ENCODE results near the gene HSPBAP1.
"Not testable (repeated sequence)": the region's sequence is repeated elsewhere in the genome, so short reads cannot be mapped to it uniquely, and the experiment has no call there.

HSPBAP1 gene

DNA sequence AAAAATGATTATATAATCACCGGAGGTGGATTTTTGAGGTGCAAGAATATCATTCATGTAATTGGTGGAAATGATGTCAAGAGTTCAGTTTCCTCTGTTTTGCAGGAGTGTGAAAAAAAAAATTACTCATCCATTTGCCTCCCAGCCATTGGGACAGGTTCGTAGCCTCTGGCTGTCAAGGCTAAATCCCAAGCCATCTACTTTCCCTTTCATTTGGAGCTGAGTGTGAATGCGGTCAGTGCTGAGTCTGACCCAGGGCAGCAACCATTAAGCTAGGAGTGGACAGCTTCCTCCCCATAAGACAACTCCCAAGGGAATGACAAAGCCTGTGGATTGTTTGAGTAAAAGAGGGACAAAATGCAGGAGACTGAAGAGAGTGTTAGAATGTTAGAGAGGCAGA lies 79.4 kb downstream of the HSPBAP1 start:
- Histone ChIP-seq H3K27ac (ENCODE audit: low read length) (no peak overlapping the region), H3K4me3 (ENCODE audit: low read length in 2 of 2) (no peak overlapping the region), H3K4me1 (ENCODE audit: control insufficient read depth, insufficient read depth, low read length) (no peaks in the 10 kb centered on the region), H3K36me3 (ENCODE audit: control insufficient read depth in 2 of 2, insufficient read depth in 2 of 2, low read length in 2 of 2) (peaks cover 40 to 52% of the 10 kb centered on the region in 2 donors), H3K27me3 (ENCODE audit: control insufficient read depth in 1 of 2, insufficient read depth in 2 of 2, low read length in 2 of 2) (no peaks in the 10 kb centered on the region), H3K9ac (ENCODE audit: low read length in 2 of 2) (no peak overlapping the region), H3K9me3 (ENCODE audit: control insufficient read depth in 2 of 2, low read length in 2 of 2) (no peaks in the 10 kb centered on the region)

DNA sequence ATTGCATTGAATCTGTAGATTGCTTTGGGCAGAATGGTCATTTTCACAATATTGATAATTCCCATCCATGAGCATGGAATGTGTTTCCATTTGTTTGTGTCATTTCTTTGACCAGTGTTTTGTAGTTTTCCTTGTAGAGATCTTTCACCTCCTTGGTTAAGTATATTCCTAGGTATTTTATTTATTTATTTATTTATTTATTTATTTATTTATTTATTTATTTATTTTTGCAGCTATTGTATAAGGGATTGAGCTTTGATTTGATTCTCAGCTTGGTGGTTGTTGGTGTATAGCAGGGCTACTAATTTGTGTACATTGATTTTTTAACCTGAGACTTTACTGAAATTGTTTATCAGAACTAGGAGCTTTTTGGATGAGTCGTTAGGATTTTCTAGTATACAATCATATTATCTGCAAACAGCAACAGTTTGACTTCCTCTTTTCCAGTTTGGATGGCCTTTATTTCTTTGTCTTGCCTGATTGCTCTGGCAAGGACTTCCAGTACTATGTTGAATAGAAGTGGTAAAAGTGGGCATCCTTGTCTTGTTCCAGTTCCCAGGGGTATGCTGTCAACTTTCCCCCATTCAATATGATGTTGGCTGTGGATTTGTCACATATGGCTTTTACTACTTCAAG lies 82.9 kb downstream of the HSPBAP1 start:
- H3K27me3 ChIP-seq (ENCODE audit: control insufficient read depth in 1 of 2, insufficient read depth in 2 of 2, low read length in 2 of 2); H3K27ac ChIP-seq (ENCODE audit: low read length); H3K9me3 ChIP-seq (ENCODE audit: control insufficient read depth in 2 of 2, low read length in 2 of 2); H3K4me3 ChIP-seq (ENCODE audit: low read length in 2 of 2); H3K9ac ChIP-seq (ENCODE audit: low read length in 2 of 2); H3K4me1 ChIP-seq (ENCODE audit: control insufficient read depth, insufficient read depth, low read length): not testable (repeated sequence)
- H3K36me3 ChIP-seq (ENCODE audit: control insufficient read depth in 2 of 2, insufficient read depth in 2 of 2, low read length in 2 of 2), result peaks cover 21 to 27% of the 10 kb centered on the region in 2 donors

DNA sequence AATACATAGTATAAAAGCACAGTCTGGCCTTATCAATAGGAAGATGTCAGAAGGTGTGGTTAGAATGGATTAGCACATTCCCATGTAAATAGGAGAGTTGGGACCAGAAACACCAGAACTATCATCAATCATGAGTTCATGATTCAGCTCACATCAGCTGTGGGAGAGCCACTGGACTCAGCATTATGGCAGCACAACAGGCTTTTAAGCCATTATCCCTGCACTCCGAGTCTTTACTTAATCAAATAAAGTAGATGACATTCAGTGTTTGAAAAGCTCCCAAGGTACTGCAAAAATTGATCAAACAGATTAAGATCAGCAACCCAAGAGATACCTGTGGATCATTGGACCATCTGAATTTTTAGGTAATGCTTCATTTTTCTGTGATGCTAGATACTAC lies 88.3 kb downstream of the HSPBAP1 start:
- Histone ChIP-seq H3K4me3 (ENCODE audit: low read length in 2 of 2) (no peak overlapping the region), H3K27ac (ENCODE audit: low read length) (no peak overlapping the region), H3K36me3 (ENCODE audit: control insufficient read depth in 2 of 2, insufficient read depth in 2 of 2, low read length in 2 of 2) (peaks cover 14 to 25% of the 10 kb centered on the region in 2 donors), H3K9me3 (ENCODE audit: control insufficient read depth in 2 of 2, low read length in 2 of 2) (no peaks in the 10 kb centered on the region), H3K27me3 (ENCODE audit: control insufficient read depth in 1 of 2, insufficient read depth in 2 of 2, low read length in 2 of 2) (no peaks in the 10 kb centered on the region), H3K9ac (ENCODE audit: low read length in 2 of 2) (no peak overlapping the region), H3K4me1 (ENCODE audit: control insufficient read depth, insufficient read depth, low read length) (no peaks in the 10 kb centered on the region)

DNA sequence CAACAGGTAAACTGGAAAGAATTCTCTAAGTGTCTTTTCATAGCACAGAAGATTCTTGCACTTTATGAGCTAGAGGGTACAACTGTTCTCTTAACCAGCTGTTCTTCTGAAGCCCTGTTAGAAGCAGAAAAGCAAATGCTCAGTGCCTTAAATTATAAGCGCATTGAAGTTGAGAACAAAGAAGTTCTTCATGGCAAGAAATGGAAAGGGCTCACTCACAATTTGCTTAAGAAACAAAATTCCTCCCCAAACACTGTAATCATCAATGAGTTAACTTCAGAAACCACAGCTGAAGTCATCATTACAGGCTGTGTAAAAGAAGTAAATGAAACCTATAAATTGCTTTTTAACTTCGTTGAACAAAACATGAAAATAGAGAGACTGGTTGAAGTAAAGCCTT lies 93.4 kb downstream of the HSPBAP1 start:
- H3K4me3 ChIP-seq (ENCODE audit: low read length in 2 of 2), result no peak overlapping the region
- H3K4me1 ChIP-seq (ENCODE audit: control insufficient read depth, insufficient read depth, low read length), result no peaks in the 10 kb centered on the region
- H3K9me3 ChIP-seq (ENCODE audit: control insufficient read depth in 2 of 2, low read length in 2 of 2), result no peaks in the 10 kb centered on the region
- H3K27me3 ChIP-seq (ENCODE audit: control insufficient read depth in 1 of 2, insufficient read depth in 2 of 2, low read length in 2 of 2), result no peaks in the 10 kb centered on the region
- H3K27ac ChIP-seq (ENCODE audit: low read length), result no peak overlapping the region
- peaks cover 27 to 37% of the 10 kb centered on the region in 2 donors for H3K36me3 ChIP-seq (ENCODE audit: control insufficient read depth in 2 of 2, insufficient read depth in 2 of 2, low read length in 2 of 2)
- H3K9ac ChIP-seq (ENCODE audit: low read length in 2 of 2), result no peak overlapping the region

DNA sequence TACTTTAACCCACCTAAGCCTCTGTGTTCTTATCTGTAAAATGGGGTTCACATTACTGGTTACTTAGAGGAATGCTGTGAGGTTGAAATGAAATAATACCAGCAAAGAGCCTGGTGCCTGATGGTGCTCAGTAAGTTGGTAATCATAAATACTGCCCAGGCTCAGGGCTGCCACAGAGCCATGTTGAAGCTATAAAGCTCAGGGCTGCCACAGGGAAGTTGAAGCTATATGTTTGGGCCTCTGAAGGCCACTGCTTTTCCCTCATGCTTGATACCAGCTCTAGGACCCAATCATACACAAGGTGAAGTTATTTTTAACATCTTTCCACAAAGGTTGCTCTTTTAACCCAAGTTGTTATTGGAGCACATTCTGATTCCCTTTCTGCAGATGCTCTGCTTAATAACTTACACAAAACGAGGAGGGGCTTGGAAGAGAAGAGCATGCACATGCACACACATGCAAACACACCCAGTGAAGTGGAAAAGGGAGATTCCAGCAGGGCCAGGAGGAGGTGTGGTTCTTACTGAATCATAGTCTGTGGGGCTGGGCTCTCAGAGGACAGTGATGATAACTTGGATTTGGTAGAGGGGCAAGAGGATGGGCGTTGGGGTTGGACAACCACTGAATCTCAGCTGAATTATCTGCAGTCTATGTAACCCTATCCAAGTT lies 95.5 kb downstream of the HSPBAP1 start:
- Histone ChIP-seq H3K27ac (ENCODE audit: low read length) (no peak overlapping the region), H3K9me3 (ENCODE audit: control insufficient read depth in 2 of 2, low read length in 2 of 2) (no peaks in the 10 kb centered on the region), H3K36me3 (ENCODE audit: control insufficient read depth in 2 of 2, insufficient read depth in 2 of 2, low read length in 2 of 2) (peaks cover 38 to 43% of the 10 kb centered on the region in 2 donors), H3K4me3 (ENCODE audit: low read length in 2 of 2) (no peak overlapping the region), H3K4me1 (ENCODE audit: control insufficient read depth, insufficient read depth, low read length) (no peaks in the 10 kb centered on the region), H3K9ac (ENCODE audit: low read length in 2 of 2) (no peak overlapping the region), H3K27me3 (ENCODE audit: control insufficient read depth in 1 of 2, insufficient read depth in 2 of 2, low read length in 2 of 2) (no peaks in the 10 kb centered on the region)

DNA sequence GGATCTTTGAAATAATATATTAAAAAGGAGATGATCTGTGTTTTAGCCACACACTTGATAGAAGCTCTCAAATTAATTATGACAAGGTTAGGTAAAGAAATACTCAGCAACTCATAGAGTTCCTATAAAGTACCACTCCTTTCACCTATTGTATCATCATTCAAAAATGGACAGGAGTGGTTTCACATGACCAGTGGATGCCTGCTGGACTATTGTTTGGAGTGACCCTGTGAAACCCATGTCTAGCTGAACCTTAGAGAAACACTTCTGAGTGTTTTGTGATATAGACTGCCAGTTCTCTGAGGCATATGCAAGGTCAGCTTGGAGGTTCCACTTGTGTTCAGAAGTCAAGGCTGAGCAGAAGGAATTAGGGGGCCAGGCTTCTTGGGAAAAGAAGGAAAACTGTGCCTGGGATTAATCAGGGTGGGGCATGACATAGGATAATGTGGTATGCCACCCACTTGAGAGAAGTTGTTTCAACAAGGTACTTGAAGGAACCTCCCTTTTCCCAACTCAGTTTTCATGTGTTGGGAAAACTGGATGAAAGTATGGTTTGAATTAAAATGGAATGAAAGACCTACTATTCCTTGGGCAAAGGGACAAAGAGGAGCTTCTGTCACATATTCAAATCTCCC lies 97.6 kb downstream of the HSPBAP1 start:
- Histone ChIP-seq H3K36me3 (ENCODE audit: control insufficient read depth in 2 of 2, insufficient read depth in 2 of 2, low read length in 2 of 2) (peaks cover 44 to 52% of the 10 kb centered on the region in 2 donors), H3K4me3 (ENCODE audit: low read length in 2 of 2) (no peak overlapping the region), H3K4me1 (ENCODE audit: control insufficient read depth, insufficient read depth, low read length) (no peaks in the 10 kb centered on the region), H3K9me3 (ENCODE audit: control insufficient read depth in 2 of 2, low read length in 2 of 2) (no peaks in the 10 kb centered on the region), H3K27me3 (ENCODE audit: control insufficient read depth in 1 of 2, insufficient read depth in 2 of 2, low read length in 2 of 2) (no peaks in the 10 kb centered on the region), H3K9ac (ENCODE audit: low read length in 2 of 2) (no peak overlapping the region), H3K27ac (ENCODE audit: low read length) (no peak overlapping the region)

DNA sequence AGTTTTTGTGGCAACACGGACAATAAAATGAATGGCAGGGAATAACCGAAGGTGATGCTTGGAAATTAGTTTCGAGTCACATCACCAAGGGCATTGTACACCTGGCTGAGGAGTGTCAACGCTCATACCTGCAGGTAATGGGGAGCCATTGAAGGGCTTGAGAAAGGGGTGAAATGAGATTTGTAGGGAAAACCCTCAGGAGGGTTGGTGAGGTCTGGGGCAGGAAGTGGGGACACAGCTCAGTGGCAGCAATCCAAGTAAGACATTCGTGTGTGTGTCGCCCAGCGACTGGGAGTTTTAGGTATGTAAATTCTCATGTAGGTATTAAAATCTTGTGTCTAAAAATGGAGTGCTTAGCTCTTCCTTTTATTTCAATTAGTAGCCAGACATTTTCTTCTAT lies 98.7 kb downstream of the HSPBAP1 start:
- H3K4me1 ChIP-seq (ENCODE audit: control insufficient read depth, insufficient read depth, low read length), result no peaks in the 10 kb centered on the region
- H3K27ac ChIP-seq (ENCODE audit: low read length), result no peak overlapping the region
- no peaks in the 10 kb centered on the region for H3K9me3 ChIP-seq (ENCODE audit: control insufficient read depth in 2 of 2, low read length in 2 of 2)
- H3K9ac ChIP-seq (ENCODE audit: low read length in 2 of 2), result no peak overlapping the region
- H3K4me3 ChIP-seq (ENCODE audit: low read length in 2 of 2), result no peak overlapping the region
- no peaks in the 10 kb centered on the region for H3K27me3 ChIP-seq (ENCODE audit: control insufficient read depth in 1 of 2, insufficient read depth in 2 of 2, low read length in 2 of 2)
- peaks cover 46 to 48% of the 10 kb centered on the region in 2 donors for H3K36me3 ChIP-seq (ENCODE audit: control insufficient read depth in 2 of 2, insufficient read depth in 2 of 2, low read length in 2 of 2)

DNA sequence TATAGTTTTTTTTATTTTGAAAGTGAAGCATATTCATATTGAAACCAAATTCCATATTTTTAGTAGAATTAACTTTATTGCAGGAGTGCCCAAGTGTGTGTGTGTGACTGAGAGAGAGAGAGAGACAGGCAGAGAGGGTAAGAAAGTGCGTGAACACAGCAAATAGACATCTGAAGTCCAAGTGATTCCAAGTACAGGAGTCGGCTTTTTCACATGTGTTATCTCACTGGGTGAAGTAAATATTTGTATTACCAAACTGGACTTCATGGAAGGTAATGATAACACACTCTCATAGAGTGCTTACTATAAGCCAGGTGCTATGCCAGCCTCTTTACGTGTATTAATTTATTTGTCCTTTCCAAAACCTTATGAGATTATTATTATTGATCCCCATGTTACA lies 101.0 kb downstream of the HSPBAP1 start:
- Histone ChIP-seq H3K27me3 (ENCODE audit: control insufficient read depth in 1 of 2, insufficient read depth in 2 of 2, low read length in 2 of 2) (no peaks in the 10 kb centered on the region), H3K36me3 (ENCODE audit: control insufficient read depth in 2 of 2, insufficient read depth in 2 of 2, low read length in 2 of 2) (peaks cover 33 to 35% of the 10 kb centered on the region in 2 donors), H3K27ac (ENCODE audit: low read length) (no peak overlapping the region), H3K4me1 (ENCODE audit: control insufficient read depth, insufficient read depth, low read length) (no peaks in the 10 kb centered on the region), H3K9ac (ENCODE audit: low read length in 2 of 2) (no peak overlapping the region), H3K9me3 (ENCODE audit: control insufficient read depth in 2 of 2, low read length in 2 of 2) (no peaks in the 10 kb centered on the region), H3K4me3 (ENCODE audit: low read length in 2 of 2) (no peak overlapping the region)

DNA sequence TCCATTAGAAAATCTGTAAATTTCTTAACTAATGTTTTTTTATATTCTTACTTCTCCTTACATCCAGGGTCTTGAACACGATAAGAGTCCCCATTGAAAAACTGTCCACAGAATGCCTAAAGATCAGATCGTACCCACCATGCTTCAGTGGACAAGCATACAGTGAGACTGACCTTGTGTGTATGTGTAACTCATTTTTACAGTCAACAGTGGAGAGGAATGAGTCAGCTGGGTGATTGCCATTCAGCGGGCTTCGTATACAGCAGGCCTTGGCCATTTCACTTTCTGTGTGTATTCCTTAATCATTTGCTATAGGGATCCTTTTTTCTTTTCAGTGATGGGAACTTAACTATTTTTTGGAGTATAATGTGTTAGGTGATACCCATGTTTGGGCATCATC lies 102.4 kb downstream of the HSPBAP1 start:
- H3K27me3 ChIP-seq (ENCODE audit: control insufficient read depth in 1 of 2, insufficient read depth in 2 of 2, low read length in 2 of 2), result no peaks in the 10 kb centered on the region
- no peak overlapping the region for H3K4me3 ChIP-seq (ENCODE audit: low read length in 2 of 2)
- no peak overlapping the region for H3K27ac ChIP-seq (ENCODE audit: low read length)
- no peaks in the 10 kb centered on the region for H3K4me1 ChIP-seq (ENCODE audit: control insufficient read depth, insufficient read depth, low read length)
- no peaks in the 10 kb centered on the region for H3K9me3 ChIP-seq (ENCODE audit: control insufficient read depth in 2 of 2, low read length in 2 of 2)
- peaks cover 43 to 44% of the 10 kb centered on the region in 2 donors for H3K36me3 ChIP-seq (ENCODE audit: control insufficient read depth in 2 of 2, insufficient read depth in 2 of 2, low read length in 2 of 2)
- no peak overlapping the region for H3K9ac ChIP-seq (ENCODE audit: low read length in 2 of 2)

DNA sequence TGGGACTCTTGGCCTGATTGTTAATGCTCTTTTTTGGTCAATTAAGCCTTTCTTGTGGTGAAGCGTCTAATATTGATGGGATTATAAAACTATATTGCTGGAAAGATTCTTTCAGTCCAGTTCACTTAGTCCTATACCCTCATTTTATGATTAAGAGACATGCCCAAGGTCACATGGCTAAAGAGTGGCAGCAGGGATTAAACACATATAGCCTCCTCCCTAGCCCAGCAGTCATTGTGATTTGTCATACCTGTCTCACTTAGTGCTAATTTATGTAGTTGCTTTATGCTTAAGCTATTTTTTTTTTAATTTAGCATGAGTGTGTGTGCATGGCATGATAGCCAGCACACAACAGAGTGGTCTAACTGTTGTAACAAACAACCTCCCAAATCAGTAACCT lies 103.5 kb downstream of the HSPBAP1 start:
- Histone ChIP-seq H3K27me3 (ENCODE audit: control insufficient read depth in 1 of 2, insufficient read depth in 2 of 2, low read length in 2 of 2) (no peaks in the 10 kb centered on the region), H3K27ac (ENCODE audit: low read length) (no peak overlapping the region), H3K9me3 (ENCODE audit: control insufficient read depth in 2 of 2, low read length in 2 of 2) (no peaks in the 10 kb centered on the region), H3K4me1 (ENCODE audit: control insufficient read depth, insufficient read depth, low read length) (no peaks in the 10 kb centered on the region), H3K4me3 (ENCODE audit: low read length in 2 of 2) (no peak overlapping the region), H3K9ac (ENCODE audit: low read length in 2 of 2) (no peak overlapping the region), H3K36me3 (ENCODE audit: control insufficient read depth in 2 of 2, insufficient read depth in 2 of 2, low read length in 2 of 2) (peaks cover 41 to 47% of the 10 kb centered on the region in 2 donors)
